K562 (cell line): ENCODE measurements around the gene ARID3A. TPM values are rescaled to one million over a fixed set of nuclear protein-coding genes. Genes with fewer than 3 reads are reported as not detected.

Experiments used
- ARID1B ChIP-seq: fragments of 450-650 bp; IDR thresholded peaks from 2 replicates; pipeline ENCODE4 v1.6.1; 2016; ENCODE audit warnings: antibody characterized with exemption, mild to moderate bottlenecking, inconsistent platforms
- CBX5 ChIP-seq: IDR thresholded peaks from 2 replicates; pipeline ENCODE4 v1.6.1; 2014; ENCODE audit warnings: low read depth, borderline replicate concordance
- FOS ChIP-seq: IDR thresholded peaks from 3 replicates; pipeline ENCODE4 v1.6.1; 2011; ENCODE audit not compliant: insufficient read length; ENCODE audit errors: extremely low read depth
- KLF6 ChIP-seq: fragments of 250-450 bp; sonication (Bioruptor Pico); IDR thresholded peaks from 2 replicates; pipeline ENCODE4 v1.4.0; 2020; ENCODE audit warnings: mild to moderate bottlenecking, moderate library complexity, borderline replicate concordance
- MCM3 ChIP-seq: fragments of 450-650 bp; IDR thresholded peaks from 2 replicates; pipeline ENCODE4 v1.6.1; 2016
- PML ChIP-seq: IDR thresholded peaks from 2 replicates; pipeline ENCODE4 v1.6.1; 2012; ENCODE audit warnings: low read length, inconsistent platforms
- PRPF4 ChIP-seq: fragments of 200-400 bp; formaldehyde crosslinking; IDR thresholded peaks from one replicate; pipeline ENCODE4 v1.6.1; 2017; ENCODE audit warnings: low read length, low read depth, mild to moderate bottlenecking; ENCODE audit not compliant: insufficient read depth, poor library complexity, severe bottlenecking
- THRAP3 ChIP-seq: fragments of 450-650 bp; IDR thresholded peaks from 2 replicates; pipeline ENCODE4 v1.6.1; 2016; ENCODE audit warnings: mild to moderate bottlenecking, inconsistent platforms, borderline replicate concordance
- polyA plus RNA-seq, 8 experiments: library from polyadenylated mRNA; depleted of rRNA in 4 of 8; stranded (reverse) in 5 of 8; unstranded in 3 of 8; fragments of >200 nt; fragmentation: Nextera tagmentation in 2 of 8; fragmentation: Illumina TruSeq in 1 of 8; extraction: Ambion mirVana in 2 of 8; extraction: Trizol in 1 of 8; gene quantifications; 2 replicates each; pipeline versions ENCODE4 v1.2.1 to v1.2.3, GENCODE V29; 2011 to 2014; ENCODE audit warnings: inconsistent platforms in 1 of 8, missing spikeins in 1 of 8
- total RNA-seq, 7 experiments: library from RNA; depleted of rRNA in 6 of 7; stranded (reverse); fragments of >200 nt in 6 of 7; fragmentation: Illumina TruSeq in 2 of 7; extraction: Trizol in 2 of 7; gene quantifications; 2 replicates each; pipeline versions ENCODE4 v1.2.1 to v1.2.3, GENCODE V29; 2011 to 2021; ENCODE audit warnings: low replicate concordance in 1 of 7
- TF ChIP-seq, protein P1 (sequence below): fragments of 450-650 bp; formaldehyde crosslinking; IDR thresholded peaks from 2 replicates; pipeline ENCODE4 v1.4.0; 2022; ENCODE audit warnings: missing genetic modification characterization
- TF ChIP-seq, protein P2 (sequence below): fragments of 200-600 bp; sonication (generic); IDR thresholded peaks from one replicate; pipeline ENCODE4 v1.6.1; 2012; ENCODE audit warnings: mild to moderate bottlenecking, low read depth, low read length, inconsistent platforms
- TF ChIP-seq, protein P3 (sequence below): fragments of 150-350 bp; IDR thresholded peaks from 2 replicates; pipeline ENCODE4 v1.6.1; 2014; ENCODE audit warnings: low read depth, mild to moderate bottlenecking, low read length, borderline replicate concordance

Gene ARID3A
- total and polyA plus RNA-seq, 9 of the 15 experiments (the other 6 are each of a cell fraction or from before 2014, with no cell fraction given) = 1.4 to 118 (median 31.2) TPM

DNA sequence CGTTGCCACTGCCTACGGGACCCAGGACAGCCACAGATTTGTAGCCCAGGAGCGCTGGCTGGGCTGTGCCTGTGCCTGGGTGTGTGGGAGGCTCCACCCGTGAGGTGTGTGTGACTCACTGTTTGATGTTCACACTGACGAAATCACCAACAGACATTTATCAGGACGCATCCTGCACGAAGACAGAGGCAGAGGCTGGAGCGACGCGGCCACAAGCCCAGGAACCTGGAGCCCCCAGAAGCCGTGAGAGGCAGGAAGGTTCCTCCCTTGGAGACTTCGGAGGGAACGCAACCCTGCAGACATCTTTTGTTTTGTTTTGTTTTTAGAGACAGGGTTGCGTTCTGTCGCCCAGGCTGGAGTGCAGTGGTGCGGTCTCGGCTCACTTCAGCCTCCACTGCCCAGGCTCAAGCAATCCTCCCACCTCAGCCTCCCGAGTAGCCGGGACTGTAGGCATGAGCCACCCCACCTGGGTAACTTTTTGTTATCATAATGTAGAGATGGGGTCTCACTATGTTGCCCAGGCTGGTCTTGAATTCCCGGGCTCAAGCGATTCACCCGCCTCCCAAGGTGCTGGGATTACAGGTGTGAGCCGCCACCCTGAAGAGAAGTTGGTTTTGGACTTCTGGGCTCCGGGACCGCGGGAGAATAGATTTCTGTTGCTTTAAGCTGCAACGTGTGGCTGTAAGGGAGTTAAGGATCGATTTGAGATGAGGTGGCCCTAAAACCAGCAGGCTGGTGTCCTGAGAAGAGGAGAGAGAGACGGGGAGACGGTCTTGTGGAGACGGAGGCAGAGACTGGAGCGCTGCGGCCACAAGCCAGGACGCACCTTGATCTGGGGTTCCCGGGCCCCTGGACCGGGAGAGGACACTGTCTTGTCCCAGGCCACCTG is 33.4 kb downstream of the ARID3A start (continued):
- TF ChIP-seq, protein P1, sequence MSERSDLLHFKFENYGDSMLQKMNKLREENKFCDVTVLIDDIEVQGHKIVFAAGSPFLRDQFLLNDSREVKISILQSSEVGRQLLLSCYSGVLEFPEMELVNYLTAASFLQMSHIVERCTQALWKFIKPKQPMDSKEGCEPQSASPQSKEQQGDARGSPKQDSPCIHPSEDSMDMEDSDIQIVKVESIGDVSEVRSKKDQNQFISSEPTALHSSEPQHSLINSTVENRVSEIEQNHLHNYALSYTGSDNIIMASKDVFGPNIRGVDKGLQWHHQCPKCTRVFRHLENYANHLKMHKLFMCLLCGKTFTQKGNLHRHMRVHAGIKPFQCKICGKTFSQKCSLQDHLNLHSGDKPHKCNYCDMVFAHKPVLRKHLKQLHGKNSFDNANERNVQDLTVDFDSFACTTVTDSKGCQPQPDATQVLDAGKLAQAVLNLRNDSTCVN (CRISPR knock-in tag) = no peak
- peak; percentile 58 for TF ChIP-seq FOS
- TF ChIP-seq, protein P2, sequence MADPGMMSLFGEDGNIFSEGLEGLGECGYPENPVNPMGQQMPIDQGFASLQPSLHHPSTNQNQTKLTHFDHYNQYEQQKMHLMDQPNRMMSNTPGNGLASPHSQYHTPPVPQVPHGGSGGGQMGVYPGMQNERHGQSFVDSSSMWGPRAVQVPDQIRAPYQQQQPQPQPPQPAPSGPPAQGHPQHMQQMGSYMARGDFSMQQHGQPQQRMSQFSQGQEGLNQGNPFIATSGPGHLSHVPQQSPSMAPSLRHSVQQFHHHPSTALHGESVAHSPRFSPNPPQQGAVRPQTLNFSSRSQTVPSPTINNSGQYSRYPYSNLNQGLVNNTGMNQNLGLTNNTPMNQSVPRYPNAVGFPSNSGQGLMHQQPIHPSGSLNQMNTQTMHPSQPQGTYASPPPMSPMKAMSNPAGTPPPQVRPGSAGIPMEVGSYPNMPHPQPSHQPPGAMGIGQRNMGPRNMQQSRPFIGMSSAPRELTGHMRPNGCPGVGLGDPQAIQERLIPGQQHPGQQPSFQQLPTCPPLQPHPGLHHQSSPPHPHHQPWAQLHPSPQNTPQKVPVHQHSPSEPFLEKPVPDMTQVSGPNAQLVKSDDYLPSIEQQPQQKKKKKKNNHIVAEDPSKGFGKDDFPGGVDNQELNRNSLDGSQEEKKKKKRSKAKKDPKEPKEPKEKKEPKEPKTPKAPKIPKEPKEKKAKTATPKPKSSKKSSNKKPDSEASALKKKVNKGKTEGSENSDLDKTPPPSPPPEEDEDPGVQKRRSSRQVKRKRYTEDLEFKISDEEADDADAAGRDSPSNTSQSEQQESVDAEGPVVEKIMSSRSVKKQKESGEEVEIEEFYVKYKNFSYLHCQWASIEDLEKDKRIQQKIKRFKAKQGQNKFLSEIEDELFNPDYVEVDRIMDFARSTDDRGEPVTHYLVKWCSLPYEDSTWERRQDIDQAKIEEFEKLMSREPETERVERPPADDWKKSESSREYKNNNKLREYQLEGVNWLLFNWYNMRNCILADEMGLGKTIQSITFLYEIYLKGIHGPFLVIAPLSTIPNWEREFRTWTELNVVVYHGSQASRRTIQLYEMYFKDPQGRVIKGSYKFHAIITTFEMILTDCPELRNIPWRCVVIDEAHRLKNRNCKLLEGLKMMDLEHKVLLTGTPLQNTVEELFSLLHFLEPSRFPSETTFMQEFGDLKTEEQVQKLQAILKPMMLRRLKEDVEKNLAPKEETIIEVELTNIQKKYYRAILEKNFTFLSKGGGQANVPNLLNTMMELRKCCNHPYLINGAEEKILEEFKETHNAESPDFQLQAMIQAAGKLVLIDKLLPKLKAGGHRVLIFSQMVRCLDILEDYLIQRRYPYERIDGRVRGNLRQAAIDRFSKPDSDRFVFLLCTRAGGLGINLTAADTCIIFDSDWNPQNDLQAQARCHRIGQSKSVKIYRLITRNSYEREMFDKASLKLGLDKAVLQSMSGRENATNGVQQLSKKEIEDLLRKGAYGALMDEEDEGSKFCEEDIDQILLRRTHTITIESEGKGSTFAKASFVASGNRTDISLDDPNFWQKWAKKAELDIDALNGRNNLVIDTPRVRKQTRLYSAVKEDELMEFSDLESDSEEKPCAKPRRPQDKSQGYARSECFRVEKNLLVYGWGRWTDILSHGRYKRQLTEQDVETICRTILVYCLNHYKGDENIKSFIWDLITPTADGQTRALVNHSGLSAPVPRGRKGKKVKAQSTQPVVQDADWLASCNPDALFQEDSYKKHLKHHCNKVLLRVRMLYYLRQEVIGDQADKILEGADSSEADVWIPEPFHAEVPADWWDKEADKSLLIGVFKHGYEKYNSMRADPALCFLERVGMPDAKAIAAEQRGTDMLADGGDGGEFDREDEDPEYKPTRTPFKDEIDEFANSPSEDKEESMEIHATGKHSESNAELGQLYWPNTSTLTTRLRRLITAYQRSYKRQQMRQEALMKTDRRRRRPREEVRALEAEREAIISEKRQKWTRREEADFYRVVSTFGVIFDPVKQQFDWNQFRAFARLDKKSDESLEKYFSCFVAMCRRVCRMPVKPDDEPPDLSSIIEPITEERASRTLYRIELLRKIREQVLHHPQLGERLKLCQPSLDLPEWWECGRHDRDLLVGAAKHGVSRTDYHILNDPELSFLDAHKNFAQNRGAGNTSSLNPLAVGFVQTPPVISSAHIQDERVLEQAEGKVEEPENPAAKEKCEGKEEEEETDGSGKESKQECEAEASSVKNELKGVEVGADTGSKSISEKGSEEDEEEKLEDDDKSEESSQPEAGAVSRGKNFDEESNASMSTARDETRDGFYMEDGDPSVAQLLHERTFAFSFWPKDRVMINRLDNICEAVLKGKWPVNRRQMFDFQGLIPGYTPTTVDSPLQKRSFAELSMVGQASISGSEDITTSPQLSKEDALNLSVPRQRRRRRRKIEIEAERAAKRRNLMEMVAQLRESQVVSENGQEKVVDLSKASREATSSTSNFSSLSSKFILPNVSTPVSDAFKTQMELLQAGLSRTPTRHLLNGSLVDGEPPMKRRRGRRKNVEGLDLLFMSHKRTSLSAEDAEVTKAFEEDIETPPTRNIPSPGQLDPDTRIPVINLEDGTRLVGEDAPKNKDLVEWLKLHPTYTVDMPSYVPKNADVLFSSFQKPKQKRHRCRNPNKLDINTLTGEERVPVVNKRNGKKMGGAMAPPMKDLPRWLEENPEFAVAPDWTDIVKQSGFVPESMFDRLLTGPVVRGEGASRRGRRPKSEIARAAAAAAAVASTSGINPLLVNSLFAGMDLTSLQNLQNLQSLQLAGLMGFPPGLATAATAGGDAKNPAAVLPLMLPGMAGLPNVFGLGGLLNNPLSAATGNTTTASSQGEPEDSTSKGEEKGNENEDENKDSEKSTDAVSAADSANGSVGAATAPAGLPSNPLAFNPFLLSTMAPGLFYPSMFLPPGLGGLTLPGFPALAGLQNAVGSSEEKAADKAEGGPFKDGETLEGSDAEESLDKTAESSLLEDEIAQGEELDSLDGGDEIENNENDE = no peak
- no peak for TF ChIP-seq MCM3
- TF ChIP-seq, protein P3, sequence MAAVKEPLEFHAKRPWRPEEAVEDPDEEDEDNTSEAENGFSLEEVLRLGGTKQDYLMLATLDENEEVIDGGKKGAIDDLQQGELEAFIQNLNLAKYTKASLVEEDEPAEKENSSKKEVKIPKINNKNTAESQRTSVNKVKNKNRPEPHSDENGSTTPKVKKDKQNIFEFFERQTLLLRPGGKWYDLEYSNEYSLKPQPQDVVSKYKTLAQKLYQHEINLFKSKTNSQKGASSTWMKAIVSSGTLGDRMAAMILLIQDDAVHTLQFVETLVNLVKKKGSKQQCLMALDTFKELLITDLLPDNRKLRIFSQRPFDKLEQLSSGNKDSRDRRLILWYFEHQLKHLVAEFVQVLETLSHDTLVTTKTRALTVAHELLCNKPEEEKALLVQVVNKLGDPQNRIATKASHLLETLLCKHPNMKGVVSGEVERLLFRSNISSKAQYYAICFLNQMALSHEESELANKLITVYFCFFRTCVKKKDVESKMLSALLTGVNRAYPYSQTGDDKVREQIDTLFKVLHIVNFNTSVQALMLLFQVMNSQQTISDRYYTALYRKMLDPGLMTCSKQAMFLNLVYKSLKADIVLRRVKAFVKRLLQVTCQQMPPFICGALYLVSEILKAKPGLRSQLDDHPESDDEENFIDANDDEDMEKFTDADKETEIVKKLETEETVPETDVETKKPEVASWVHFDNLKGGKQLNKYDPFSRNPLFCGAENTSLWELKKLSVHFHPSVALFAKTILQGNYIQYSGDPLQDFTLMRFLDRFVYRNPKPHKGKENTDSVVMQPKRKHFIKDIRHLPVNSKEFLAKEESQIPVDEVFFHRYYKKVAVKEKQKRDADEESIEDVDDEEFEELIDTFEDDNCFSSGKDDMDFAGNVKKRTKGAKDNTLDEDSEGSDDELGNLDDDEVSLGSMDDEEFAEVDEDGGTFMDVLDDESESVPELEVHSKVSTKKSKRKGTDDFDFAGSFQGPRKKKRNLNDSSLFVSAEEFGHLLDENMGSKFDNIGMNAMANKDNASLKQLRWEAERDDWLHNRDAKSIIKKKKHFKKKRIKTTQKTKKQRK = no peak
- TF ChIP-seq KLF6 (CRISPR knock-in tag) = no peak
- TF ChIP-seq ARID1B = peak; percentile 84
- no peak for TF ChIP-seq THRAP3
- 0 out of 2 replicates have a peak, but pooled peaks have one; percentile 15 for TF ChIP-seq CBX5
- no peak for TF ChIP-seq PML
- no peak for TF ChIP-seq PRPF4
